Activated T-helper 2 cell treated with anti-CD3 and anti-CD28 coated beads, Interferon-gamma antibody, Interleukin-2, Interleukin-4, amounts not matched to agents 10 μg/mL and 5 μg/mL and 100 μg/mL, durations not matched to agents 14 hours and 24 hours and 36 hours (primary cell): ENCODE data around the gene ZFP3. TPM values are rescaled to one million over a fixed set of nuclear protein-coding genes. Genes with fewer than 3 reads are reported as not detected.
"Not testable (repeated sequence)": the region's sequence is repeated elsewhere in the genome, so short reads cannot be mapped to it uniquely, and the experiment has no call there.

ENCODE experiments used
- DNase-seq: peaks from one replicate; pipeline ENCODE4 v3.0.0; 2021; ENCODE audit warnings: low spot score
- H3K27ac Mint-ChIP-seq: one replicate; pipeline ENCODE4 v1.8.0; 2021; ENCODE audit warnings: mixed read lengths
- H3K27me3 Mint-ChIP-seq: one replicate; pipeline ENCODE4 v1.8.0; 2021; ENCODE audit warnings: low read depth, mixed read lengths
- H3K36me3 Mint-ChIP-seq: one replicate; pipeline ENCODE4 v1.8.0; 2021; ENCODE audit warnings: low read depth, mixed read lengths
- H3K4me1 Mint-ChIP-seq: one replicate; pipeline ENCODE4 v1.8.0; 2021; ENCODE audit warnings: low read depth, mixed read lengths
- H3K4me3 Mint-ChIP-seq: one replicate; pipeline ENCODE4 v1.8.0; 2021; ENCODE audit warnings: low read depth, mild to moderate bottlenecking, moderate library complexity, mixed read lengths
- H3K9me3 Mint-ChIP-seq: one replicate; pipeline ENCODE4 v1.8.0; 2021; ENCODE audit warnings: mixed read lengths
- intact Hi-C: fragments of 100-400 bp; cut with micrococcal nuclease; formaldehyde crosslinking; loops from one replicate; pipeline ENCODE4 v1.15.1; 2023
- total RNA-seq: library from RNA; stranded (reverse); gene quantifications from 2 replicates; pipeline ENCODE4 v1.2.3, GENCODE V29; 2022

ZFP3 gene
- total RNA-seq, 1 donor from 2014 or later = 1.4 TPM

GRCh38 chr17:5138616-5139457 lies 60.6 kb downstream of the ZFP3 start:
- H3K9me3 Mint-ChIP-seq = no peaks in the 10 kb centered on the region
- intact Hi-C loops = no loop called here
- no peak overlapping the region for H3K27ac Mint-ChIP-seq
- H3K27me3 Mint-ChIP-seq = no peaks in the 10 kb centered on the region
- H3K36me3 Mint-ChIP-seq = no peaks in the 10 kb centered on the region
- H3K4me3 Mint-ChIP-seq = no peak overlapping the region
- DNase-seq = no peak
- no peaks in the 10 kb centered on the region for H3K4me1 Mint-ChIP-seq

GRCh38 chr17:5139458-5139732 lies 61.1 kb downstream of the ZFP3 start:
- DNase-seq = no peak
- H3K4me3 Mint-ChIP-seq = no peak overlapping the region
- no peaks in the 10 kb centered on the region for H3K27me3 Mint-ChIP-seq
- no peaks in the 10 kb centered on the region for H3K9me3 Mint-ChIP-seq
- no peaks in the 10 kb centered on the region for H3K36me3 Mint-ChIP-seq
- intact Hi-C loops = no loop called here
- no peak overlapping the region for H3K27ac Mint-ChIP-seq
- H3K4me1 Mint-ChIP-seq = no peaks in the 10 kb centered on the region

GRCh38 chr17:5142877-5143276 lies 64.6 kb downstream of the ZFP3 start:
- H3K9me3 Mint-ChIP-seq, H3K4me3 Mint-ChIP-seq, H3K36me3 Mint-ChIP-seq, DNase-seq, intact Hi-C loops, H3K27ac Mint-ChIP-seq, H3K4me1 Mint-ChIP-seq: not testable (repeated sequence)
- H3K27me3 Mint-ChIP-seq = peaks cover 11% of the 10 kb centered on the region

Other genes starting within 250 kb of the ZFP3 start
- gene MINK1, start 245.1 kb upstream of the ZFP3 start, total RNA-seq = 60.9 and 69.7 TPM in 2 replicates
- gene C17orf107, start 178.9 kb upstream of the ZFP3 start, total RNA-seq = 0.76 and 1.3 TPM in 2 replicates
- 0.32 and 0.44 TPM in 2 replicates for gene CHRNE, start 175.4 kb upstream of the ZFP3 start, total RNA-seq
- not detected in 2 replicates for gene GP1BA, start 146.2 kb upstream of the ZFP3 start, total RNA-seq
- gene SLC25A11, start 138.4 kb upstream of the ZFP3 start, total RNA-seq = 91.4 and 103 TPM in 2 replicates
- gene RNF167, start 138.2 kb upstream of the ZFP3 start, total RNA-seq = 112 and 126 TPM in 2 replicates
- 1,460 and 1,475 TPM in 2 replicates for gene PFN1, start 129.9 kb upstream of the ZFP3 start, total RNA-seq
- gene ENO3, start 127.3 kb upstream of the ZFP3 start, total RNA-seq = 45.7 and 47.9 TPM in 2 replicates
- gene SPAG7, start 110.7 kb upstream of the ZFP3 start, total RNA-seq = 66.5 and 70.4 TPM in 2 replicates
- gene CAMTA2, start 90.8 kb upstream of the ZFP3 start, total RNA-seq = 90.2 and 92.3 TPM in 2 replicates
- gene INCA1, start 80.9 kb upstream of the ZFP3 start, total RNA-seq = 0.43 and 0.53 TPM in 2 replicates
- gene KIF1C, start 80.5 kb upstream of the ZFP3 start, total RNA-seq = 51.0 and 51.4 TPM in 2 replicates
- 0.14 TPM in 2 replicates for gene SLC52A1, start 43.0 kb upstream of the ZFP3 start, total RNA-seq
- gene ZNF232, start 33.4 kb downstream of the ZFP3 start, total RNA-seq = 12.4 and 16.5 TPM in 2 replicates
- gene USP6, start 37.6 kb downstream of the ZFP3 start, total RNA-seq = 0.07 TPM in 1 of 2 replicates, not detected in the other
- 8.0 and 8.9 TPM in 2 replicates for gene ZNF594, start 113.4 kb downstream of the ZFP3 start, total RNA-seq
- gene SCIMP, start 156.4 kb downstream of the ZFP3 start, total RNA-seq = not detected in 2 replicates
- 45.8 and 53.2 TPM in 2 replicates for gene RABEP1, start 203.8 kb downstream of the ZFP3 start, total RNA-seq